Measurements from ENCODE around the gene WNT9B.

GRCh38 chr17:46915596-46915995, 64.2 kb downstream of the WNT9B start:
- no peak for TF ChIP-seq CTCF (conservative IDR thresholded peaks at IDR 0.05 in 1 of 2, IDR thresholded peaks at IDR 0.05 in 1 of 2; ENCODE audit: low read depth in 1 of 2, low read length in 2 of 2)
- no peak for TF ChIP-seq EZH2 (IDR thresholded peaks at IDR 0.05; ENCODE audit: low read length, missing control alignments)
